GM18907 (cell line): ENCODE results near the gene NOS1AP.

Source experiments
- ATAC-seq: cut with Tn5 transposase; IDR thresholded peaks from one replicate; pipeline ENCODE4 v1.9.1; 2021; ENCODE audit warnings: mild to moderate bottlenecking, moderate library complexity; ENCODE audit not compliant: unreplicated experiment

NOS1AP gene

GRCh38 chr1:162373541-162374260 lies 304.2 kb downstream of the NOS1AP start:
- no peak for ATAC-seq

- ATAC-seq: no peak
Observed at GRCh38 chr1:162374406-162374805, 304.9 kb downstream of the NOS1AP start.

DNA sequence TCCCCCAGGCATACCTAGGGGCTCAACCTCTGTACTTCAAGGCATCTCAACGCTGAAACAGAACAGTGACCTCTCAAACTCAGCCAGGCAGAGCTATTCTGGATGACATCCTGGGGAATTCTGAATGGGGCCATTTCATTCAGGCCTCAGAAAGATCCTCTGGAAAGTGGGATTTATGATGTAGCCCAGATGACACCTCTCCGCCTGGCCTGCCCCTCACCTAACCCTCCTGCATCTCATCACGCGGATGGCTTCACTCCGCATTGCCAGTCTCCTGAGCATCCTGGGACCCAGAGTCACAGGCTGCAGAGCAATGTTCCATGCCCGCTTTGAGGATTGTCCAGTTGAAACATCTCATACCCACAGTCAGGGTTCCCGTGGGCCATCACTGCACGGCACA lies 306.0 kb downstream of the NOS1AP start:
- no peak for ATAC-seq

GRCh38 chr1:162376691-162377090 lies 307.2 kb downstream of the NOS1AP start, which contains the start of gene SPATA46:
TSS of gene SPATA46 (minus strand) at chr1:162376854. CDS start at chr1:162376790, 64 bp downstream.
- ATAC-seq: no peak

DNA sequence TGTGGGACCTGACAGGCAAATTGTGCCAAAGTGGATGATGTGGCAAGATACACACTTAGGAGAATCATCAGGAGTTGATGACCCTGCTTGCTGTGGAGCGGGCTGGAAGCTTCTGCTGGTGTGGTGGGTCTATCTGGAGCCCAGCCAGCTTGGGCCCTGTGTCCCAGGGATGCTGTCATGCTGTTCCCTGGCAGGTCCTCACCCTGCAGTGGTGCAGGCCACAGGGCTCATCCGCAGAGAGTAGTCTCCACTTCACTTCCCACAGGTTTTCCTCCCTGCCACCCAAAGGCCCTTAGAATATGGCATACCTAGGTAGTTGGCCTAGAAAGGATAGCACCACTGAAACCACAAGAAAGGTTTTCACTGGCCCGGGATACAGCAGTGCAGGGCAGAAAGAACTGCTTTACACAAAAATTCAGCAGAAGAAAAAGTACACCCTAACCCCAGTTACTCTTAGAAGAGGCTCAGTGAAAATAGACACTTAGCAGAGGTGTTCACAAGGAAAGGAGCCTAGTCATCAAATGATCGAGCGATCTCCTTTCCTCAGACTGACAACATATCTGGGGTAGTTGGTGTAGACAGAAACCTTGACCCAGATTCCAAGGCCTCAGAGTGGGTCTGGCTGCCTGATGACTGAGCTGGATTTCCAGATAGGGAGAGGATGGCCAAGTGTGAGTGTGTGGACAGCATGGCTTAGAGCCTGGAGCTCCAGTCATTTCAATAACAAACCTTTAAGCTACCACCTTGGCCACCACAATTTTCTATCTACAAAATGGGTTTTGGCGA lies 310.8 kb downstream of the NOS1AP start:
- ATAC-seq: no peak

GRCh38 chr1:162381383-162381782 lies 311.9 kb downstream of the NOS1AP start, which contains the start of gene C1orf226:
TSS of gene C1orf226 (plus strand) at chr1:162381728. CDS start at chr1:162381902, 174 bp downstream.
- no peak for ATAC-seq

- no peak for ATAC-seq
Observed at GRCh38 chr1:162381941-162382750, 312.7 kb downstream of the NOS1AP start.

DNA sequence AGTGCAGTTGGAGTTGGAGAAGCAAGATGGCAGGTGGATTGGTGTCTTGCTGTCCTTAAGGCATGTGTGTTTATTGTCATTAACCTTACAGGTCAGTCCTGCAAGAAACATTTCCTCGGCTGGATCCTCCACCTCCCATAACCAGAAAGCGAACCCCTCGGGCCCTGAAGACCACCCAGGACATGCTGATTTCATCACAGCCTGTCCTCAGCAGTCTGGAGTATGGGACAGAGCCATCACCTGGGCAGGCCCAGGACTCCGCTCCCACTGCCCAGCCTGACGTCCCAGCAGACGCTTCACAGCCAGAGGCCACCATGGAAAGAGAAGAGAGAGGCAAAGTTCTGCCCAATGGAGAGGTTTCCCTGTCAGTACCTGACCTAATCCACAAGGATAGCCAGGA lies 313.6 kb downstream of the NOS1AP start:
- ATAC-seq: no peak

DNA sequence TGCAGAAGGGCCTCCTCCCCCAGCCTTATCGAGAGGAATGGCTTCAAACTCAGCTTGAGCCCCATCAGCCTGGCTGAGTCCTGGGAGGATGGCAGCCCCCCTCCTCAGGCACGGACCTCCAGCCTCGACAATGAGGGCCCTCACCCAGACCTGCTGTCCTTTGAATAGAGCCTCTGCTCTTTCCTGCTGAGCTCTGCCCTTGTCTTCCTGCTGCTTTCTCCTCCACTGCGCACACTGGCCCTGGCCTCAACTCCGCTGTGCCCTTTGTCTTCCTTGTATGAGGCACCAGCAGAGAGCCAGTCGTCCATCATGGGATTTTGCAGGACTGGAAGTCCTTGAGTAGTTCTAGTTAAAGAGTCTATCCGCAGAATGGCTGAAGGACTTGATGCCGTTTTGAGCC lies 314.0 kb downstream of the NOS1AP start:
- ATAC-seq: no peak

DNA sequence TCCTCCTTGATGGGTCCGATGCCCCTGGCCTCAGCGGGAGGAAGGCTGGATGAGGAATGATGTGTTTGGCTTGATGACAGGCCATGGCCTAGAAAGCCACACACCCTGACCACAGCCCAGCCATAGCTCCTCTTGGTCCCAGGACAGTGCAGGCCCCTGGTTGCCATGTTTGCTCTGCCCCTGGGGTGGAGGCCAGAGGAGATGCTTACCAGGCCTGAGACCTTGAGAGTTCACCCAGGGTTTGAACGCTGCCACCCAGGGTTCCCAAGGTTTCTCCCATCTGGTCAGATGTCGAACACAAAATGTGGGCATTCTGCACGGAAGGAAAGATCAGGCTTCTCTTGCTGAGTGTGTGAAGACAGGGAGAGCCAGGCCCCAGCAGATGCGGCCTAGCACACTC lies 314.6 kb downstream of the NOS1AP start:
- ATAC-seq: no peak

DNA sequence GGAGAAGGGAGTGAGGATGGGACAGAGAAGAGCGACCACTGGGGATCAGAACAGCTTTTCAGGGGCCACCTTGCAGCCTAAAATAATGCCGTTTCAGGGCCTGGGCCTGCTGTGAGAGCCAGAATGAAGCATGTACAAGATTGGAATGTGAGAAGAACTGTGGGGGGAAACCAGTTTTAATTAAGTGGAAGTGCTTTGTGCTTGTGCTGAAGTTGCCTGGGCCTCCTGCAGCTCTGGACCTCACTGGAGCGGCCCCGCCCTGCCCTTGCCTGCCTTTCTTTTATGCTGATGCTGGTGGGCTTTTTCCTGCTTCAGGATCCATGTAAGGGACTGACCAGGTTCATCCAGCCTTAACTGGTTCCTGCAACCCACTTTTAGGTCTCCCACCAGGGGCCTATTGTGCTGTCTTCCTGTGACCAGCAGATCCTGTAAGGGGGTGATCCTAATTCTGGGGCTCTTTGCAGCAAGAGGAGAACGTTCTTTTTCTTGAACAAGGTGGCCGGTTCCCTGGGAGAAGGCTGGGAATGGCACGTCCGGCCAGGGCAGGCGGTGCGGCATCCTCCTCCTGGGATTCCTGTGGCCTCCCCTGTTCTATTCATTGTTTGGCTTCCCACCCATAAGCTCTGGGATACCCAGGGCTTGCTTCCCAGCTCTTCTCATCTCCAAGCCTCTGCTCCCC lies 315.2 kb downstream of the NOS1AP start:
- ATAC-seq: no peak

DNA sequence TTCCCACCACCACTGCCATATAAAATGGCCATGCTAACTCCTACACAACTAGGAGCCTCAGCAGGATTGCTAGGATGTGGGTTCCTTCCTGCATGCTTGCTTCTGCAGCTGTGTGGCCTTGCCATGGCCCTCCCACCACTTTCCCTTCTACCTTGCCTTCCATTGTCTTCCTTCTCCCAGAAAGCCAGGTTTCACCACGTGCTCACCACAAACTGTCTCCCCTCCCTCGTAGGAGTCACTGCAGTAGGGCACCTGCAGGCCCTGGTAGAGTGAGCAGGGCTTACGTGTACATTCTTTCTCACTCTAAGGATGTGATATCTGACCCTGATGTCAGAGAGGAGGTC lies 315.8 kb downstream of the NOS1AP start:
- no peak for ATAC-seq

- no peak for ATAC-seq
Observed at GRCh38 chr1:162385702-162386101, 316.2 kb downstream of the NOS1AP start.

DNA sequence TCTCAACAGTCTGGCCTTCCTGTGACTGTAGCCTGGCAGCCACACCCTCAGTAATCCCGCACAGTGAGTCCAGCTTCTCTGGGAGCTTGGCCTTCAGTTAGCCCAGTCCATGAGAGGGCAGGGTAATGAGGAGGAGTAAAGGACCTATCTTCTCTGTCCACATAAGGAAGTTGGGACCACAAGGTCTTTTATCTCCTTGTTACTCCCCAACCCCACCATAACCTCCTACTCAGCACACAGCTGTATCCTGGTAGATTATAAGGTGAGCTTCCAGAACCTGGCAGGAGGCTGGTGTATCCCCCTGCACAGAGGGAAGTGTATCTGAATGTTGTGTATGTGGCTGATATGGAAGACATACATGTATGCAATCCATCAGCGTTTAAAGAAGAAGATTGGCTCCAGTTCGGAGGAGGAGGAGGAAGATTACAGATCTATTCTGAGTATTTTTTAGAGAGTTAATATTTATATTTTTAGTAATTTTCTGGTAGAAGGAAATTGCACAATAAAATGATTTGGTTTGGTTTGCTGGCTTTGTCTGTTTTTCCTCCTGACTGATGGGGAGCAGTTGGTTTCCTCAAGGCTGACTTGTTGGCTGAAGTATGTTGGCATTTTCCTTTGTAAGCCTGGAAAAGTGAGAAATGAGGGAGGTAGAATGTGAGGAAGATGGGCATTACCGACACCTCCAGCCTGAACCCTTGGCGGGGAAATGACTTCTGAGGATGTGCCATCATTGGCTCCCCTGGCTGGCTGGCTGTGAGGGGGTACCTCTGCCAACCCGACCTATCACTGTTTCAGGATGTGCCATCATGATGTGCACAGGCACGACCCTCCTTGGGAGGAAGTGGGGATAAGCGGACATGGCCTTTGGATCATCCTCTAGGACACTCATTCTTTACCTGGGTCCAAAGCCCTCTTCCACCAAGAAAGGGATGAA lies 317.1 kb downstream of the NOS1AP start:
- no peak for ATAC-seq

- no peak for ATAC-seq
Observed at GRCh38 chr1:162387226-162388082, 318.0 kb downstream of the NOS1AP start.

- ATAC-seq: no peak
Observed at GRCh38 chr1:162388083-162388594, 318.6 kb downstream of the NOS1AP start.

- ATAC-seq: no peak
Observed at GRCh38 chr1:162388615-162389014, 319.1 kb downstream of the NOS1AP start.

DNA sequence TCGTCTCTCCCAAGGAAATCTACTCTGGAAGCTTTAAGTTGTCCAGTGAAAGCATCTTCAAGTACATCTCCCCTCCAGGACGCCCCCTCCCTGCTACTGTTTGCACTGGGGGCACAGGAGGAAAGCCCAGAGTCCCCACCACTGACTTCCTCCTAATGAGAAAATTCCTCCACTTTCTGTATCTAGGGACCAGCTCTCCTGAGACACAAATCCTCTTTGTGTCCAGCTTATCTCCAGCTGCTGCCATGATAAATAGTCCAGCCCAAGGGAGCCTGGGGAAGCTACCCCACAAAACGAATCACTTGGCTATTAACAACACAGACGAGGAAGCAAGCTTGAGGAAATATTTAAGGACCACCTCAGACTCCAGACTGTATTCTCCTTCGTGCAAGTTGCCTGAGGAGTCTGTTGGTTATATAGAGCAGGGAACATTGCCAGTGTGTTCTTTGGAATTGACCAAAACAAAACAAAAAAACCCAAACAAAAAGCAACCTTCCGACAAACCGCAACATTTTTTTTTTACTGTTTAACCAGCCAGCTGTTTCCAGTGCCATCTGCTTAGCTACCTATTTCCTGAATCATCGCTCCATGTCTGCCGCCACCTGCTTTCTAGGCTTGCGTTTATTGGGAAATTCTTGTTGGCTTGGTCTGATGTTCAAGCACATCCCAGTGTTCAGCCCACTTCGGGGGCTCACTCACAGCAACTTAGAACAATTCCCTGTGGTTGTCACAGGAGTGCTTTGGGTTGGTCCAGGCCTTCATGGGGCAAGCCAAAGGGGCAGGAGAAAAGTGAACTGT lies 319.7 kb downstream of the NOS1AP start:
- ATAC-seq: peak; percentile 63
